ENCODE data around the gene EPAS1.

The EPAS1 gene

GRCh38 chr2:46320141-46320567 lies 22.9 kb downstream of the EPAS1 start:
- DNase-seq (ENCODE audit: low read depth in 2 of 2): no peak

- no peak for DNase-seq (ENCODE audit: low read depth in 2 of 2)
Measured at GRCh38 chr2:46323730-46324129, 26.5 kb downstream of the EPAS1 start.

GRCh38 chr2:46325182-46325928 lies 28.1 kb downstream of the EPAS1 start:
- DNase-seq (ENCODE audit: low read depth in 2 of 2): no peak

- no peak for DNase-seq (ENCODE audit: low read depth in 2 of 2)
Measured at GRCh38 chr2:46326231-46326980, 29.2 kb downstream of the EPAS1 start.

GRCh38 chr2:46327627-46328026 lies 30.4 kb downstream of the EPAS1 start:
- no peak for DNase-seq (ENCODE audit: low read depth in 2 of 2)

- DNase-seq (ENCODE audit: low read depth in 2 of 2): no peak
Measured at GRCh38 chr2:46328291-46328690, 31.1 kb downstream of the EPAS1 start.

GRCh38 chr2:46328829-46329228 lies 31.6 kb downstream of the EPAS1 start:
- DNase-seq (ENCODE audit: low read depth in 2 of 2): no peak

GRCh38 chr2:46329340-46329739 lies 32.1 kb downstream of the EPAS1 start:
- DNase-seq (ENCODE audit: low read depth in 2 of 2): no peak

GRCh38 chr2:46329803-46330775 lies 32.9 kb downstream of the EPAS1 start:
- DNase-seq (ENCODE audit: low read depth in 2 of 2): no peak

- DNase-seq (ENCODE audit: low read depth in 2 of 2): no peak
Measured at GRCh38 chr2:46331109-46331766, 34.0 kb downstream of the EPAS1 start.

- DNase-seq (ENCODE audit: low read depth in 2 of 2): no peak
Measured at GRCh38 chr2:46332686-46333281, 35.6 kb downstream of the EPAS1 start.

- no peak for DNase-seq (ENCODE audit: low read depth in 2 of 2)
Measured at GRCh38 chr2:46333912-46334311, 36.7 kb downstream of the EPAS1 start.

- DNase-seq (ENCODE audit: low read depth in 2 of 2): no peak
Measured at GRCh38 chr2:46334389-46335271, 37.4 kb downstream of the EPAS1 start.

- DNase-seq (ENCODE audit: low read depth in 2 of 2): no peak
Measured at GRCh38 chr2:46335391-46336282, 38.4 kb downstream of the EPAS1 start.

GRCh38 chr2:46336283-46336959 lies 39.2 kb downstream of the EPAS1 start:
- DNase-seq (ENCODE audit: low read depth in 2 of 2): no peak

- DNase-seq (ENCODE audit: low read depth in 2 of 2): no peak
Measured at GRCh38 chr2:46337208-46337994, 40.2 kb downstream of the EPAS1 start.

GRCh38 chr2:46338674-46339073 lies 41.5 kb downstream of the EPAS1 start:
- DNase-seq (ENCODE audit: low read depth in 2 of 2): no peak

- DNase-seq (ENCODE audit: low read depth in 2 of 2): no peak
Measured at GRCh38 chr2:46339200-46339599, 42.0 kb downstream of the EPAS1 start.

Measured in stimulated activated CD4-positive, alpha-beta T cell treated with anti-CD3 and anti-CD28 coated beads, Interleukin-4, amount 100 ng/mL, for 48 hours (primary cell).